ENCODE results near the gene GPR85.

The GPR85 gene

DNA sequence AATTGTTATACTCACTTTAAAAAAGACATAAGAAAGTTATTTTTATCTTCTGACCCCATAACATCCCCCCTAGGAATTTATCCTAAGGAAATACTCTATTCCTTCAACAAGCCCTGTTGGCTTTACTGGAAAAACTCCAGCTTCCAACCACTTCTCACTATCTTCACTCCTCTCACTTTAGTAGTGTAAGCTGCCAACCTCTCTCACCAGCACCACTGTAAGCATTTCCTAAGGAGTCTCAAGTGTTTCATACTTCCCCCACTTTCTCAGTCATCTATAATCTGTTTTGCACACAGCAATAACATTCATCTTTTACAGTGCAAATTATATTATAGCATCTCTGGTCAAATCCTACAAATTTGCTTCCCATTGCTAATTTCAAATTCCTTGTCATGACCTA, 45.8 kb downstream of the GPR85 start:
- no peak overlapping the region for H3K4me3 ChIP-seq (ENCODE audit: control insufficient read depth, low read depth, low read length)
- no peak for TF ChIP-seq CTCF (IDR thresholded peaks at IDR 0.05; ENCODE audit: control insufficient read depth, insufficient read depth, low read depth, low read length, missing control alignments)
- no peak for DNase-seq (ENCODE audit: low read depth)

DNA sequence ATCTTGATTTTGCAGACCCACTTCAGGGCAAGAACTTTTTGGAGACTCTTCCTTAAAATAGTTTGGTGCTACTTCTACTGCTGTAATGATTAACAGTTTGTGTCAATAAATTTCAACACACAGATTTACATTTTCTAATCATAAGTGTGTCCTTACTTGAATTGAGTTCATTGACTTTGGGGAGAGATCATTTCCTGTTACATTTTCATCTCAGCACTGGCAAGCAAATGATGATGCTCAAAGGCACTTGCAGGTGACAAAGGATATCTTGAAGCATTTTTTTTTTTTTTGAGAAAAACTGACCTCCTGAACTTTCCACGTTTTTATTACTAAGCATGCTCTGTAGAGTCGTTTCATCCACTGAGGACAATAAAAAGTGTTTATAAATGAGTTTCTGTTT, 52.7 kb downstream of the GPR85 start:
- TF ChIP-seq CTCF (IDR thresholded peaks at IDR 0.05; ENCODE audit: control insufficient read depth, insufficient read depth, low read depth, low read length, missing control alignments), result no peak
- H3K4me3 ChIP-seq (ENCODE audit: control insufficient read depth, low read depth, low read length), result no peak overlapping the region
- no peak for DNase-seq (ENCODE audit: low read depth)
